LNCAP (cell line): ENCODE results near the gene OSTN.

ENCODE experiments used
- TF ChIP-seq, protein P1 (sequence below): fragments of 450-650 bp; IDR thresholded peaks from 2 replicates; pipeline ENCODE4 v1.5.1; 2017; ENCODE audit warnings: mild to moderate bottlenecking

OSTN gene

DNA sequence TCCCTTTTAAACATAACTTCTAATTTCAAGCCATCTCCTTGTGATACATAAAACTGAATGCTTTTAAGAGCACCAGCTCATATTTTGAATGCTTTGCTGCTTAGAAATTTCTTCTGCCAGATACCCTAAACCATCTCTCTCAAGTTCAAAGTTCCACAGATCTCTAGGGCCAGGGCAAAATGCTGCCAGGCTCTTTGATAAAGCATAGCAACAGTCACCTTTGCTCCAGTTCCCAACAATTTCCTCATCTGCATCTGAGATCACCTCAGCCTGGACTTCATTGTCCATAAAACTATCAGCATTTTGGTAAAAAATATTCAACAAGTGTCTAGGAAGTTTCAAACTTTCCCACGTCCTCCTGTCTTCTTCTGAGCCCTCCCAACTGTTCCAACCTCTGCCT, 17.5 kb downstream of the OSTN start:
- TF ChIP-seq, protein P1, sequence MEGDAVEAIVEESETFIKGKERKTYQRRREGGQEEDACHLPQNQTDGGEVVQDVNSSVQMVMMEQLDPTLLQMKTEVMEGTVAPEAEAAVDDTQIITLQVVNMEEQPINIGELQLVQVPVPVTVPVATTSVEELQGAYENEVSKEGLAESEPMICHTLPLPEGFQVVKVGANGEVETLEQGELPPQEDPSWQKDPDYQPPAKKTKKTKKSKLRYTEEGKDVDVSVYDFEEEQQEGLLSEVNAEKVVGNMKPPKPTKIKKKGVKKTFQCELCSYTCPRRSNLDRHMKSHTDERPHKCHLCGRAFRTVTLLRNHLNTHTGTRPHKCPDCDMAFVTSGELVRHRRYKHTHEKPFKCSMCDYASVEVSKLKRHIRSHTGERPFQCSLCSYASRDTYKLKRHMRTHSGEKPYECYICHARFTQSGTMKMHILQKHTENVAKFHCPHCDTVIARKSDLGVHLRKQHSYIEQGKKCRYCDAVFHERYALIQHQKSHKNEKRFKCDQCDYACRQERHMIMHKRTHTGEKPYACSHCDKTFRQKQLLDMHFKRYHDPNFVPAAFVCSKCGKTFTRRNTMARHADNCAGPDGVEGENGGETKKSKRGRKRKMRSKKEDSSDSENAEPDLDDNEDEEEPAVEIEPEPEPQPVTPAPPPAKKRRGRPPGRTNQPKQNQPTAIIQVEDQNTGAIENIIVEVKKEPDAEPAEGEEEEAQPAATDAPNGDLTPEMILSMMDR, result no peak

- TF ChIP-seq, protein P1, result no peak
These were observed 18.3 kb downstream of the OSTN start for GRCh38 chr3:191217301-191217700.

DNA sequence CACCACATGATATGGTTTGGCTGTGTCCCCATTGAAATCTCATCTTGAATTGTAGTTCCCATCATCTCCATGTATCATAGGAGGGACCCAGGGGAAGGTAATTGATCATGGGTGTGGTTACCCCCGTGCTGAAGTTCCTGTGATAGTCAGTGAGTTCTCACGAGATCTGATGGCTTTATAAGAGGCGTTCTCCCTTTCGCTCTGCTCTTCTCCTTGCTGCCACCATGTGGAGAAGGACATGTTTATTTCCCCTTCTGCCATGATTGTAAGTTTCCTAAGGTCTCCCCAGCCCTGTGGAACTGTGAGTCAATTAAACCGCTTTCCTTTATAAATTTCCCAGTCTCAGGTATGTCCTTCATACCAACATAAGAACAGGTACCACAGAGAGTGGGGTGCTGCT, 21.9 kb downstream of the OSTN start:
- TF ChIP-seq, protein P1, result no peak

DNA sequence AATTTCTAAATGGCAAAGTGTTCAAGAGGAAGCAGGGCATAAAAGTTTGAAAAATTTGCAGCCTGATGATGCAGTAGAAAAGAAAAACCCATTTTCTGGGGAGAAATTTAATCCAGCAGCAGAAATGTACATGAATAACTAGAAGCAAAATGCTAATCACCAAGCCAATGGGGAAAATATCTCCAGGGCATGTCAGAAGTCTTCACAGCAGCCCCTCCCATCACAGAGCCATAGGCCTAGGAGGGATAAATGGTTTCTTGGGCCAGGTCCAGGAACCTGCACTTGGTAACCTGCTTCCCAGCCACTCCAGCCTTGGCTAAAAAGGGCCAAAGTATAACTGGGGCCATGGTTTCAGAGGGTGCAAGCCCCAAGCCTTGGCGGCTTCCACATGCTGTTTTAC, 22.6 kb downstream of the OSTN start:
- TF ChIP-seq, protein P1, result no peak

- TF ChIP-seq, protein P1, result no peak
These were observed 28.5 kb downstream of the OSTN start for GRCh38 chr3:191227541-191227940.

GRCh38 chr3:191234216-191234615, 35.2 kb downstream of the OSTN start:
- TF ChIP-seq, protein P1, result no peak

DNA sequence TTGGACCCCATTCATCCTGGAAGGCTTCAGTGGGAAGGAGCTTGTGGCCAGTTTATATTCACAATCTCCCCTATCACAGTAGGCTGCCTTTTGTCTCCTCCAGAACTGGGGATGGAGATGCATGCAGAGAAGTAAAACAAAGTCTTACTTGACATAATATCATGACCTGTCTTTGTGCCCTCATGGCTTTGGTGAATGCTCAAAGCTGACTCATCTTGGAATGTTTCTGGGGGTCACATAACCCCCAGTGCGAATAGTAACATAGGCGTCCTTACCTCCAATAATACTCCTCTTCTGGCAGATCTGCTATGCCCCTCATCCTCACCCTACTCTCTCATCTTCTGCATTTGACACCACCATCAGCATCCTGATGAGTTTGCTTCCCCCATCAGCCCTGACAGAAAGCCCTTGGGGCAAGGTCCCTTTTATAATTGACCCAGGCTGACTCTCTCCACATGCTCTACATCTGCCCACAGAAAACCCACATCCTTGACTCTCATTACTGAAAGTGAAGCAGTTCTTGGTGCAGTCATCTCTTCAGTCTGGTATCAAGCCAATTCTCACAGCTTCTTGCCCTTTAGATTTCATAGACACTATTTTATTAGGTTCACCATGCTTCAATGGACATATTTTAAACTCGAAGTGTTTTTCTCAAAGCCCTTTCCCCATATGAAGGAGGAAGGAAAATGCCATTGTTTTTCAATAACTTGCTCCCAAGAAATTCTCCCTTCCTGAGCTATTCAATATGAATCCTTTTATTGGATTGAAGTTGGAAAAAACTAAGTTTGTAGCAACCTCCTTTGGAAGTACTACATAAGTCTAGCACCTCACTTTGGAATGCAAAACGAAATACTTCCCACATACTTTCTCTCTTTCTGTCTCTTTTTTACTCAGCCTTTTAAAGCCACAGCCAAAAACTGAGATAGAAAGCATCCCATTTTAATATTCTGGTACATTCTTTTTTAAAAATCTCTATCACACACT, 36.6 kb downstream of the OSTN start:
- TF ChIP-seq, protein P1, result no peak
